Uterus (tissue), 2 donors: Measurements from ENCODE around the gene CFAP77.

Experiments used
- CTCF ChIP-seq, 4 experiments: fragments of 200-600 bp in 2 of 4; fragments of 450-650 bp in 2 of 4; sonication (generic) in 2 of 4; IDR thresholded peaks; one replicate each; pipeline ENCODE4 v1.5.1; 2016 to 2019; ENCODE audit warnings: antibody characterized with exemption in 4 of 4, mild to moderate bottlenecking in 2 of 4, moderate library complexity in 1 of 4
- POLR2A ChIP-seq, 2 donors: fragments of 450-650 bp; IDR thresholded peaks; one replicate each; pipeline ENCODE4 v1.6.1; 2016; ENCODE audit warnings: antibody characterized with exemption in 2 of 2, mild to moderate bottlenecking in 1 of 2, moderate library complexity in 1 of 2

- TF ChIP-seq CTCF (IDR thresholded peaks at IDR 0.05) (no peak), POLR2A (IDR thresholded peaks at IDR 0.05) (no peak)
Observed at GRCh38 chr9:132514011-132514744, 104.2 kb downstream of the CFAP77 start.
